CD14-positive monocyte (primary cell): ENCODE results near the gene SC5D. TPM values are rescaled to one million over a fixed set of nuclear protein-coding genes. Genes with fewer than 3 reads are reported as not detected.

ENCODE experiments used
- DNase-seq, 3 donors: peaks; one replicate each; pipeline ENCODE4 v3.0.0-alpha.2; 2011 to 2022
- H2AFZ ChIP-seq: 2 replicates; pipeline ENCODE4 v1.6.0; 2012; ENCODE audit warnings: mild to moderate bottlenecking, low read depth, low read length, inconsistent platforms; ENCODE audit not compliant: insufficient read depth, poor library complexity, severe bottlenecking
- H3K27ac ChIP-seq, 2 donors: 1 replicate in 1 of 2; 2 replicates in 1 of 2; pipeline ENCODE4 v1.5.1; 2012 to 2013; ENCODE audit warnings: low read length in 2 of 2, control low read depth in 1 of 2, inconsistent platforms in 1 of 2, low read depth in 1 of 2, mild to moderate bottlenecking in 1 of 2
- H3K27me3 ChIP-seq, 2 donors: one replicate each; pipeline versions ENCODE4 v1.6.0 to v1.6.1; 2011 to 2013; ENCODE audit warnings: low read length in 2 of 2; ENCODE audit not compliant: control insufficient read depth in 2 of 2, insufficient read depth in 2 of 2
- H3K36me3 ChIP-seq, 2 donors: replicated peaks in 1 of 2; 1 replicate in 1 of 2; 2 replicates in 1 of 2; pipeline versions ENCODE4 v1.5.1 to v1.6.1; 2012 to 2013; ENCODE audit warnings: low read length in 2 of 2, control low read depth in 1 of 2, inconsistent platforms in 1 of 2, mild to moderate bottlenecking in 1 of 2; ENCODE audit not compliant: insufficient read depth in 2 of 2, control insufficient read depth in 1 of 2
- H3K4me1 ChIP-seq, 2 donors: 1 replicate in 1 of 2; 2 replicates in 1 of 2; pipeline versions ENCODE4 v1.5.1 to v1.6.1; 2012 to 2013; ENCODE audit warnings: low read length in 2 of 2, control low read depth in 1 of 2, inconsistent platforms in 1 of 2, mild to moderate bottlenecking in 1 of 2, moderate library complexity in 1 of 2; ENCODE audit not compliant: insufficient read depth in 2 of 2, control insufficient read depth in 1 of 2
- H3K4me2 ChIP-seq: replicated peaks from 2 replicates; pipeline ENCODE3; 2012; ENCODE audit warnings: low read length, moderate library complexity, mild to moderate bottlenecking; ENCODE audit not compliant: poor library complexity, severe bottlenecking; ENCODE audit errors: extremely low read depth
- H3K4me3 ChIP-seq, 3 experiments: fragments of 200-600 bp in 1 of 3; sonication (generic) in 1 of 3; replicated peaks in 1 of 3; 1 replicate in 2 of 3; 2 replicates in 1 of 3; pipeline ENCODE4 v1.5.1; 2011 to 2013; ENCODE audit warnings: low read length in 3 of 3, mild to moderate bottlenecking in 3 of 3, control low read depth in 2 of 3, low read depth in 2 of 3, inconsistent platforms in 1 of 3, moderate library complexity in 1 of 3
- H3K79me2 ChIP-seq: 2 replicates; pipeline ENCODE4 v1.6.0; 2012; ENCODE audit warnings: mild to moderate bottlenecking, control low read depth, inconsistent platforms, low read length, moderate library complexity; ENCODE audit not compliant: insufficient read depth
- H3K9ac ChIP-seq: 2 replicates; pipeline ENCODE4 v1.6.0; 2017; ENCODE audit warnings: low read length, mild to moderate bottlenecking; ENCODE audit not compliant: insufficient read depth, poor library complexity, severe bottlenecking
- H3K9me3 ChIP-seq, 2 donors: replicated peaks in 1 of 2; 1 replicate in 1 of 2; 2 replicates in 1 of 2; pipeline versions ENCODE4 v1.5.1 to v1.6.1; 2012 to 2013; ENCODE audit warnings: low read length in 2 of 2, control low read depth in 1 of 2; ENCODE audit not compliant: control insufficient read depth in 1 of 2, insufficient read depth in 1 of 2
- H4K20me1 ChIP-seq: 2 replicates; pipeline ENCODE4 v1.6.0; 2012; ENCODE audit warnings: mild to moderate bottlenecking, low read length, control low read depth, moderate library complexity; ENCODE audit not compliant: insufficient read depth
- H3K27ac Mint-ChIP-seq, 7 donors: one replicate each; pipeline ENCODE4 v1.8.0; 2020; ENCODE audit warnings: mild to moderate bottlenecking in 7 of 7, mixed read lengths in 7 of 7, moderate library complexity in 6 of 7, inconsistent platforms in 2 of 7
- H3K27me3 Mint-ChIP-seq, 3 donors: one replicate each; pipeline ENCODE4 v1.8.0; 2021 to 2022; ENCODE audit warnings: low read depth in 3 of 3, mild to moderate bottlenecking in 3 of 3, mixed read lengths in 3 of 3, moderate library complexity in 3 of 3, inconsistent platforms in 1 of 3
- H3K36me3 Mint-ChIP-seq, 2 donors: one replicate each; pipeline ENCODE4 v1.8.0; 2020; ENCODE audit warnings: mixed read lengths in 2 of 2, inconsistent platforms in 1 of 2, mild to moderate bottlenecking in 1 of 2
- H3K4me1 Mint-ChIP-seq: one replicate; pipeline ENCODE4 v1.8.0; 2020; ENCODE audit warnings: mild to moderate bottlenecking, mixed read lengths
- H3K4me3 Mint-ChIP-seq, 2 donors: one replicate each; pipeline ENCODE4 v1.8.0; 2020; ENCODE audit warnings: mild to moderate bottlenecking in 2 of 2, mixed read lengths in 2 of 2, moderate library complexity in 1 of 2
- H3K9me3 Mint-ChIP-seq, 7 donors: one replicate each; pipeline ENCODE4 v1.8.0; 2020 to 2022; ENCODE audit warnings: mixed read lengths in 7 of 7, mild to moderate bottlenecking in 6 of 7, moderate library complexity in 6 of 7, inconsistent platforms in 2 of 7
- CTCF ChIP-seq: fragments of 200-600 bp; IDR thresholded peaks from one replicate; pipeline ENCODE4 v1.8.0; 2022; ENCODE audit warnings: antibody characterized with exemption, mild to moderate bottlenecking
- WGBS: methylation state at CpG from one replicate; pipeline ENCODE4 v1.1.5; 2013; ENCODE audit warnings: missing lambda C conversion rate; ENCODE audit not compliant: insufficient coverage; 5-methylcytosine and 5-hydroxymethylcytosine counted together
- intact Hi-C, 2 donors: fragments of 100-400 bp; cut with micrococcal nuclease; formaldehyde crosslinking; loops; one replicate each; pipeline versions ENCODE4 v1.15.0 to v1.15.1; 2023
- polyA plus RNA-seq, 3 donors: library from polyadenylated mRNA; depleted of rRNA in 1 of 3; unstranded in 2 of 3; stranded (reverse) in 1 of 3; fragments of 300-500 nt in 2 of 3; fragments of >200 nt in 1 of 3; fragmentation: Illumina TruSeq in 2 of 3; gene quantifications; 1 replicate in 2 of 3; 2 replicates in 1 of 3; pipeline ENCODE4 v1.2.3, GENCODE V29; 2012 to 2021

The SC5D gene
- polyA plus RNA-seq, 3 donors: 6.4 to 8.3 (median 8.3) TPM

GRCh38 chr11:121330614-121331435, 38.3 kb downstream of the SC5D start:
- WGBS: 91% methylated on average over 4 of the region's 19 CpGs
- Mint-ChIP-seq H3K9me3 (no peaks in the 10 kb centered on the region), H3K27ac (no peak overlapping the region), H3K4me1 (peaks cover 4% of the 10 kb centered on the region), H3K36me3 (no peaks in the 10 kb centered on the region), H3K27me3 (peaks cover 3 to 4% (median 4%) of the 10 kb centered on the region in 3 donors), H3K4me3 (peak overlapping the region in 1 of 2 donors; percentile 7)
- Histone ChIP-seq H3K9ac (no peak overlapping the region), H3K4me2 (no peak overlapping the region), H3K79me2 (no peaks in the 10 kb centered on the region), H3K36me3 (no peaks in the 10 kb centered on the region), H3K27ac (no peak overlapping the region), H4K20me1 (no peaks in the 10 kb centered on the region), H3K4me1 (peaks cover 0 to 5% of the 10 kb centered on the region in 2 donors), H3K4me3 (no peak overlapping the region), H3K27me3 (peaks cover 0 to 2% of the 10 kb centered on the region in 2 donors), H3K9me3 (no peaks in the 10 kb centered on the region), H2AFZ (no peak overlapping the region)
- intact Hi-C loops: no loop called here
- TF ChIP-seq CTCF: no peak
- DNase-seq: no peak

GRCh38 chr11:121334973-121335710, 42.6 kb downstream of the SC5D start:
- intact Hi-C loops: no loop called here

More at GRCh38 chr11:121334973-121335710, 42.6 kb downstream of the SC5D start:
- Mint-ChIP-seq H3K9me3 (no peaks in the 10 kb centered on the region), H3K27ac (no peak overlapping the region), H3K27me3 (peaks cover 3 to 4% (median 4%) of the 10 kb centered on the region in 3 donors), H3K4me3 (peak overlapping the region in 1 of 2 donors; percentile 1), H3K36me3 (no peaks in the 10 kb centered on the region), H3K4me1 (peaks cover 44% of the 10 kb centered on the region)
- Histone ChIP-seq H3K4me2 (no peak overlapping the region), H2AFZ (no peak overlapping the region), H3K79me2 (no peaks in the 10 kb centered on the region), H3K4me1 (peaks cover 18 to 37% of the 10 kb centered on the region in 2 donors), H3K9me3 (no peaks in the 10 kb centered on the region), H4K20me1 (no peaks in the 10 kb centered on the region), H3K27me3 (peaks cover 0 to 2% of the 10 kb centered on the region in 2 donors), H3K36me3 (no peaks in the 10 kb centered on the region), H3K4me3 (no peak overlapping the region), H3K27ac (no peak overlapping the region), H3K9ac (no peak overlapping the region)
- no peak for DNase-seq
- WGBS: 100% methylated on average over 2 of the region's 7 CpGs
- no peak for TF ChIP-seq CTCF
